HG03354 (cell line): ENCODE measurements around the gene SEMA4C.

Source experiments
- ATAC-seq: cut with Tn5 transposase; IDR thresholded peaks from one replicate; pipeline ENCODE4 v1.9.1; 2021; ENCODE audit warnings: mild to moderate bottlenecking; ENCODE audit not compliant: unreplicated experiment, poor library complexity, severe bottlenecking

The SEMA4C gene, protein sequence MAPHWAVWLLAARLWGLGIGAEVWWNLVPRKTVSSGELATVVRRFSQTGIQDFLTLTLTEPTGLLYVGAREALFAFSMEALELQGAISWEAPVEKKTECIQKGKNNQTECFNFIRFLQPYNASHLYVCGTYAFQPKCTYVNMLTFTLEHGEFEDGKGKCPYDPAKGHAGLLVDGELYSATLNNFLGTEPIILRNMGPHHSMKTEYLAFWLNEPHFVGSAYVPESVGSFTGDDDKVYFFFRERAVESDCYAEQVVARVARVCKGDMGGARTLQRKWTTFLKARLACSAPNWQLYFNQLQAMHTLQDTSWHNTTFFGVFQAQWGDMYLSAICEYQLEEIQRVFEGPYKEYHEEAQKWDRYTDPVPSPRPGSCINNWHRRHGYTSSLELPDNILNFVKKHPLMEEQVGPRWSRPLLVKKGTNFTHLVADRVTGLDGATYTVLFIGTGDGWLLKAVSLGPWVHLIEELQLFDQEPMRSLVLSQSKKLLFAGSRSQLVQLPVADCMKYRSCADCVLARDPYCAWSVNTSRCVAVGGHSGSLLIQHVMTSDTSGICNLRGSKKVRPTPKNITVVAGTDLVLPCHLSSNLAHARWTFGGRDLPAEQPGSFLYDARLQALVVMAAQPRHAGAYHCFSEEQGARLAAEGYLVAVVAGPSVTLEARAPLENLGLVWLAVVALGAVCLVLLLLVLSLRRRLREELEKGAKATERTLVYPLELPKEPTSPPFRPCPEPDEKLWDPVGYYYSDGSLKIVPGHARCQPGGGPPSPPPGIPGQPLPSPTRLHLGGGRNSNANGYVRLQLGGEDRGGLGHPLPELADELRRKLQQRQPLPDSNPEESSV

GRCh38 chr2:96869822-96870625 lies at the start of gene SEMA4C:
Gene SEMA4C (minus strand): TSS chr2:96870080. CDS start chr2:96867886, 2,194 bp downstream.
- ATAC-seq, result no peak

DNA sequence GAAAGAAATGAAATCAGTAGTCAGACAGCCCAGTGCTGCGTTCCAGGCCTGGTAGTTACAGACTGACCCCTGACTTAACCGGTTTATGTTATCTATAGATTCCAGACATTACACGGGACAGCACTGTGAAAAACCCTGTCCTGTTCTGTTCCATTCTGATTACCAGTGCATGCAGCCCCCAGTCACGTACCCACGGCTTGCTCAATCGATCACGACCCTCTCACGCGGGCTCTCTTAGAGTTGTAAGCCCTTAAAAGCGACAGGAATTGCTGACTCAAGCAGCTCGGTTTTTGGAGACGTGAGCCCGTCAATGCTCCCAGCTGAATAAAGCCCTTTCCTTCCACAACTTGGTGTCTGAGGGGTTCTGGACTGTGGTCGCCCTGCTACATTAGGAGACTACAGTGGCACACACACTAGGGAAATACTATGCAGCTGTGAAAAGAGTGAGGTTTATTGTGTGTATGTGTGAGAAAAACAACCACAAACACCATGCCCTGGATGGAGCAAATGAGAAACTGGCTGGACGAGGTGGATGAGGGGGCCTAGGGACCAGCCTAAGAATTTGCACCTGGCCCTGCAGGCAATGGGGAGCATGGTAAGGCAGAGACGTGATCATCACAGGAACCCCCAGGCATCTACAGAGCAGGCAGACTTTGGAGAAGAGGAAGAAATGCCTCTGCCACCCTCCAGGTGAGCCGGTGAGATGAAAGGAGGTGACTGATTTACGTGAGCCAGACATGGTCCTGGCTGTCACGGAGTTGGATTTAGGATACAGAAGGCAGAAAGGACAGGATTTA lies 49.1 kb upstream of the SEMA4C start:
- no peak for ATAC-seq

DNA sequence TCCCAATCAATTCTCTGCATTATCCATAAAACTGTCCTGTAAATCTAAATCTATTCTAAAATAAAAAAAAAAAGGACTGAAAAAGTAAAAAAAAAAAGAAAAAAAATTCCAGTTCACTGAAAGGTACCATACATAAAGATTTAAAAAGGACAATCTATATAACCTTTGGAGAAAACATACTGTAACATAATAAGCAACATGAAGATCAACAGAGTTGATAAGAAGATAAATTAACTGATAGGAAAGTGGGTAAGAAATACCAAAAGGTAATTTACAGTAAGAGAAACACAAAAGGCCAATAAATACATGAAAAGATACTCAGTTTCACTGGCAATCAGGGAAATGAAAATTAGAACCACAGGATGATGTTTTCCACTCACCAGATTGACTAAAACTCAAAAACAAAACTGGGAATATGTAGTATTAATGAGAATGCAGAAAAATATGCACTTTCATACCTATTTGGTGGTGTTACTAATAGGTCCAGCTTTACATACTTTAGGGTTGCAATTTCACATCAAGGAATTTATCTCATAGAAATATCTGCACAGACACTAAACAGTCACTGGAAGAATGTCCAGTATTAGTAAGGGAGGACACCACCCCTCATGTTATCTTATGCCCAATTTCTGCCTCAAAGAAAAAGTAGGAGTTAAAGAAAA lies 48.3 kb upstream of the SEMA4C start:
- no peak for ATAC-seq

- ATAC-seq, result no peak
Measured at GRCh38 chr2:96916646-96917543, 47.0 kb upstream of the SEMA4C start.

GRCh38 chr2:96916156-96916630 lies 46.3 kb upstream of the SEMA4C start:
- ATAC-seq, result no peak

DNA sequence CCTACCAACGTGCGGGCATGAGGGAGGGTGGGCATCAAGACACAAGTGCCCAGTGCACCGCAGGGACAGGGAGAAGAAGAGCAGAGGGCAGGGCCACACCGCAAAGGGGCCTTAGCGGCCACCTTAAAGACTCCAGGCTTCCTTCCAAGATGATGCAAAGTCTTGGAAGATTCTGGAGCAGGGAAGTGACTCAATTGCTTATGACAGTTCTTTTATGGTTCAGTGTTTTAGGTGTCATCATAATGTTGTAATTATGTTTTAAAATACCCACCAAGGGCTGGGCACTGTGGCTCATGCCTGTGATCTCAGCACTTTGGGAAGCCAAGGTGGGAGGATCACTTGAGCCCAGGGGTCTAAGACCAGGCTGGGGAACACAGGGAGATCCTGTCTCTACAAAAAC lies 44.5 kb upstream of the SEMA4C start:
- no peak for ATAC-seq

DNA sequence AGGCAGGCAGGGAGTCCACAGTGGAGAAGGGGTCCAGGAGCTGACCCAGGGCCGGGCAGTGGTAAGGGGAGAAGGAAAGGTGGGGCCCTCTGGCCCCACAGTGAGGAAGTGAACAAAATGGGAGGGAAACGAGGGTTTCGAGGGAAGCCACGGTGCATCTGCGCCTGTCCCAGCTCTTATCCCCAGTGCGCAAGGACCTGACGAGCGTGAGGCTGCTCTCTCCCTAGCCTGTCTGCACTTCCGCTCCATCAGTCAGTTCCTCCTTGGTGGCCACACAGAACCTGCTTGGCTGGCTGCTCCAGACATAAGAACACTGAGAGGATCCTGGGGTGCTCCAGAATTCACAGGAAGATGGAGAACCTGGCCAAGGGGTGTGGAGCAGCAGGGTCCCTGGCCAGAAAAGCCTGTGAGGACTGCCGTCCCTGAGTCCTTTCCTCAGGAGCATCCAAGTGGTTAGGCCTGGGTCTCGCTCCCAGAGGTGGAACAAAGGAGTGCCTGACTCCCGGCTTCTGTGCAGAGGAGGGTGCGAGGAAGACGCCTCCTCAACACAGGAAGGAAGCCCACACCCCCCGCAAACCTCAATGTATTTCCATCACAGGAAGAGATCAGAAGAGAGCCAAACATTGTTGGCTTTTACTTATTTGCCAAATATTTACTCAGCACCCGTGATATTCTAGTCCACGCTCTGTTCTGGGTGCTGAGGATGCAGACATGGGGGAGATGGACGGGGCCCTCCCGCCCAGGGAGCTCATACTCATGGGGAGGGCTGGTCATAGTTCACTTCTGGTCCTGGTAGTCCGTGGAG lies 43.7 kb upstream of the SEMA4C start:
- ATAC-seq, result no peak

GRCh38 chr2:96913117-96913397 lies 43.2 kb upstream of the SEMA4C start:
- ATAC-seq, result no peak

GRCh38 chr2:96912346-96913116 lies 42.7 kb upstream of the SEMA4C start:
- no peak for ATAC-seq

DNA sequence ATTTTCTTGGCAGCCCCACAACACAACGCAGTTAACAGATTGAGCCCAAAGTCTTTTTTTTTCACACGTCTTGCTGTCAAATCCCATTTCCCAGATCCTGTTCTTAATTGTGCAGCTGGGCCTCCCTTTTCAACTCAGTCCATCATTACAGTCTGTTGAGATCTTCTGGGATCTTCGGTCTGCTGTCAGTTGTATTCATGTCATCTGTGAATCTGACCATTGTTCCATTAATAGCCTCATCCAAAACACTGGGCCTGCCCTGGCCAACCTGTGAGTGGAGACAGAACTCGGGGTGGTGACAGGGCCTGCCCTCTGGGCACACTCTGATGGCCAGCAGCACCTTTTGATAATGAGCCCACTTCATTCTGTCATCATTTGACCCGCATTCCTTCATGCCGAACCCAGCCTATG lies 39.7 kb upstream of the SEMA4C start:
- no peak for ATAC-seq

GRCh38 chr2:96907115-96908041 lies 37.5 kb upstream of the SEMA4C start:
- no peak for ATAC-seq

- no peak for ATAC-seq
Measured at GRCh38 chr2:96906729-96907114, 36.8 kb upstream of the SEMA4C start.

GRCh38 chr2:96903815-96904214 lies 33.9 kb upstream of the SEMA4C start:
- ATAC-seq, result no peak

- ATAC-seq, result no peak
Measured at GRCh38 chr2:96903318-96903717, 33.4 kb upstream of the SEMA4C start.

DNA sequence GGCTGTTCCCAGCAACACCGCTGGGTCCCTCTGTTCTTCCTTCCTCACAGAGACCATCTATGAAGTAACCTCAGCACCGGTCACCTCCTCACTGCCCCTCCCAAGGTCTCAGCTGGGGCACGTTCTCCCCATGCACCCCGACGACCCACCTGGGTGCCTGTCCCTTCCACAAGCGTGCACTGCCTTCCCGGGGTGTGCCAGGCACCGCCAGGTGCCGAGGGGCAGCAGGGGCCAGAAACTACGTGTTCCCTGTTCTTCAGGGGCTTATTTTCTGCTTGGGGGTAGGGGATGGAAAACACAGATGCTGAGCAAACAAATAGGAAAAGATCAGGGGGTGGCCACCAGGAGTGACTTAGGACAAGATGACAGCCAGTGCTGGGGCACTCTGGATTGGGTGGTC lies 30.4 kb upstream of the SEMA4C start:
- no peak for ATAC-seq

- no peak for ATAC-seq
Measured at GRCh38 chr2:96899413-96899741, 29.5 kb upstream of the SEMA4C start.
